ENCODE measurements around the gene RUFY3. TPM values are rescaled to one million over a fixed set of nuclear protein-coding genes. Genes with fewer than 3 reads are reported as not detected.

Gene RUFY3
- total and polyA plus RNA-seq, 9 of the 15 experiments (the other 6 are each of a cell fraction or from before 2014, with no cell fraction given): 4.2 to 31.1 (median 21.5) TPM

DNA sequence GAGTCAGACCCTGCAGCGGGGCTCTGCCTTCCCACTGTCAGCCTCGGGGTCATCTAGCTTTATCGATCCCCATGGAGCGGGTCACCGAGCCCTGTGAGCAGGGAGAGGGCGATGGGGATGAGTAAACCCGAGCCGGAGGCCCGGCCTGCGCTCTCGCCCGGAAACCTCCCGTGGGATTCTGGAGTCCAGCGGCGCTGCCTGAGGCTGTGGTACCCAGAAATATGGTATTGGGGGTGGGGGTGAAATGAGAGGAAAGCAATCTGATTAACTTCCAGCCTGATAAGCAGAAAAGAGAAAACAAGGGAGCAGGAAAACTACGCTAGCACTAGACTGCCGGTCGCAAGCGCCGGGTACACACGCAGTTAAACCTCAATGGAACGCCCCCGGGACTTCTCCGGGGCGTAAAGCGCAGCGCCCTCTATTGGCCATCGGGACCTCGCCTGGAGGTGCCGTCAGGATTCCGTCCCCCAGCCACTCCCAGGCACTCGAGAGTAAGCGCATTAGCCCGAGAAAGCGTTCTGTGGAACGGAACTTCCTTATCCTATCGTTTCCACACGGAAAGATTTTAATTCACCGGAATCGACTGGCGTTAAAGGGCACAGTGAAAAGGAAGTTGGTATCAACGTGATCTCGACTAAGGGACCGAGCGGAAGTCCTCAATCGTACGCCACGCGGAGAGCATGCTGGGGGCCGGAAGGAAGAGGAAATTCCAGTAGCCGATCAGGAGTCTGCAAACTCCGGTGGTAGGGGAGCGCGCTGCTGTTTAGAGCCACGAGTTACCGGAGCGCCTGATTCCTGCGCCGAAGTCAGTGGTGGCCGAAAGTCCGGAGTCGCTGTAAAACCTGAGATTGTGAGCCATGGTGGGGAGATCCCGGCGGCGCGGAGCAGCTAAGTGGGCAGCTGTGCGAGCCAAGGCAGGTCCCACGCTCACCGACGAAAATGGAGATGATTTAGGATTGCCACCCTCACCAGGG lies 33.7 kb upstream of the RUFY3 start, which contains the start of gene UTP3 (continued):
- TF ChIP-seq, protein P1, sequence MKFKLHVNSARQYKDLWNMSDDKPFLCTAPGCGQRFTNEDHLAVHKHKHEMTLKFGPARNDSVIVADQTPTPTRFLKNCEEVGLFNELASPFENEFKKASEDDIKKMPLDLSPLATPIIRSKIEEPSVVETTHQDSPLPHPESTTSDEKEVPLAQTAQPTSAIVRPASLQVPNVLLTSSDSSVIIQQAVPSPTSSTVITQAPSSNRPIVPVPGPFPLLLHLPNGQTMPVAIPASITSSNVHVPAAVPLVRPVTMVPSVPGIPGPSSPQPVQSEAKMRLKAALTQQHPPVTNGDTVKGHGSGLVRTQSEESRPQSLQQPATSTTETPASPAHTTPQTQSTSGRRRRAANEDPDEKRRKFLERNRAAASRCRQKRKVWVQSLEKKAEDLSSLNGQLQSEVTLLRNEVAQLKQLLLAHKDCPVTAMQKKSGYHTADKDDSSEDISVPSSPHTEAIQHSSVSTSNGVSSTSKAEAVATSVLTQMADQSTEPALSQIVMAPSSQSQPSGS (CRISPR knock-in tag; IDR thresholded peaks at IDR 0.05): no peak
- TF ChIP-seq, protein P2, sequence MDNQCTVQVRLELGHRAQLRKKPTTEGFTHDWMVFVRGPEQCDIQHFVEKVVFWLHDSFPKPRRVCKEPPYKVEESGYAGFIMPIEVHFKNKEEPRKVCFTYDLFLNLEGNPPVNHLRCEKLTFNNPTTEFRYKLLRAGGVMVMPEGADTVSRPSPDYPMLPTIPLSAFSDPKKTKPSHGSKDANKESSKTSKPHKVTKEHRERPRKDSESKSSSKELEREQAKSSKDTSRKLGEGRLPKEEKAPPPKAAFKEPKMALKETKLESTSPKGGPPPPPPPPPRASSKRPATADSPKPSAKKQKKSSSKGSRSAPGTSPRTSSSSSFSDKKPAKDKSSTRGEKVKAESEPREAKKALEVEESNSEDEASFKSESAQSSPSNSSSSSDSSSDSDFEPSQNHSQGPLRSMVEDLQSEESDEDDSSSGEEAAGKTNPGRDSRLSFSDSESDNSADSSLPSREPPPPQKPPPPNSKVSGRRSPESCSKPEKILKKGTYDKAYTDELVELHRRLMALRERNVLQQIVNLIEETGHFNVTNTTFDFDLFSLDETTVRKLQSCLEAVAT (IDR thresholded peaks at IDR 0.05): peak in 1 of 2 experiments; percentile 72; a peak in 1 of 4 replicates
- TF ChIP-seq TCF3 (CRISPR knock-in tag; IDR thresholded peaks at IDR 0.05): peak; percentile 54
- TF ChIP-seq ZNF644 (tag; IDR thresholded peaks at IDR 0.05; ENCODE audit: low read depth): peak; percentile 35; the same call in 1 of the 2 replicates
- no peak for TF ChIP-seq NR2F6 (CRISPR knock-in tag; IDR thresholded peaks at IDR 0.05)
- TF ChIP-seq XRCC5 (IDR thresholded peaks at IDR 0.05; ENCODE audit: low read depth, low read length): peak; percentile 99
- TF ChIP-seq, protein P3, sequence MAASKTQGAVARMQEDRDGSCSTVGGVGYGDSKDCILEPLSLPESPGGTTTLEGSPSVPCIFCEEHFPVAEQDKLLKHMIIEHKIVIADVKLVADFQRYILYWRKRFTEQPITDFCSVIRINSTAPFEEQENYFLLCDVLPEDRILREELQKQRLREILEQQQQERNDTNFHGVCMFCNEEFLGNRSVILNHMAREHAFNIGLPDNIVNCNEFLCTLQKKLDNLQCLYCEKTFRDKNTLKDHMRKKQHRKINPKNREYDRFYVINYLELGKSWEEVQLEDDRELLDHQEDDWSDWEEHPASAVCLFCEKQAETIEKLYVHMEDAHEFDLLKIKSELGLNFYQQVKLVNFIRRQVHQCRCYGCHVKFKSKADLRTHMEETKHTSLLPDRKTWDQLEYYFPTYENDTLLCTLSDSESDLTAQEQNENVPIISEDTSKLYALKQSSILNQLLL (CRISPR knock-in tag; IDR thresholded peaks at IDR 0.05; ENCODE audit: borderline replicate concordance): no peak
- no peak for TF ChIP-seq ZFP30 (CRISPR knock-in tag; IDR thresholded peaks at IDR 0.05; ENCODE audit: borderline replicate concordance)
- no peak for TF ChIP-seq GATAD2A (IDR thresholded peaks at IDR 0.05)
- TF ChIP-seq, protein P4, sequence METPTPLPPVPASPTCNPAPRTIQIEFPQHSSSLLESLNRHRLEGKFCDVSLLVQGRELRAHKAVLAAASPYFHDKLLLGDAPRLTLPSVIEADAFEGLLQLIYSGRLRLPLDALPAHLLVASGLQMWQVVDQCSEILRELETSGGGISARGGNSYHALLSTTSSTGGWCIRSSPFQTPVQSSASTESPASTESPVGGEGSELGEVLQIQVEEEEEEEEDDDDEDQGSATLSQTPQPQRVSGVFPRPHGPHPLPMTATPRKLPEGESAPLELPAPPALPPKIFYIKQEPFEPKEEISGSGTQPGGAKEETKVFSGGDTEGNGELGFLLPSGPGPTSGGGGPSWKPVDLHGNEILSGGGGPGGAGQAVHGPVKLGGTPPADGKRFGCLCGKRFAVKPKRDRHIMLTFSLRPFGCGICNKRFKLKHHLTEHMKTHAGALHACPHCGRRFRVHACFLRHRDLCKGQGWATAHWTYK (CRISPR knock-in tag; IDR thresholded peaks at IDR 0.05): no peak
- TF ChIP-seq PURB (CRISPR knock-in tag; IDR thresholded peaks at IDR 0.05; ENCODE audit: low read depth): no peak
- TF ChIP-seq HCFC1 (IDR thresholded peaks at IDR 0.05; ENCODE audit: low read depth, low read length): peak; percentile 88
- no peak for TF ChIP-seq DNMT1 (IDR thresholded peaks at IDR 0.05)
- TF ChIP-seq NEUROD1 (IDR thresholded peaks at IDR 0.05; ENCODE audit: borderline replicate concordance, low read depth, low read length, partially characterized antibody): peak; percentile 80
- peak; percentile 72; the same call in 1 of the 2 replicates for TF ChIP-seq MXI1 (IDR thresholded peaks at IDR 0.05; ENCODE audit: low read depth, low read length)
- no peak for TF ChIP-seq ZZZ3 (IDR thresholded peaks at IDR 0.05)
- no peak for TF ChIP-seq ZSCAN29 (IDR thresholded peaks at IDR 0.05)
- TF ChIP-seq L3MBTL2 (IDR thresholded peaks at IDR 0.05): peak; percentile 91
- TF ChIP-seq CREBBP (IDR thresholded peaks at IDR 0.05; ENCODE audit: low read depth, low read length): no peak
- TF ChIP-seq ZC3H8 (IDR thresholded peaks at IDR 0.05): peak; percentile 81; the same call in 1 of the 2 replicates
- TF ChIP-seq SREBF2 (CRISPR knock-in tag; IDR thresholded peaks at IDR 0.05): no peak
- no peak for TF ChIP-seq ZNF77 (CRISPR knock-in tag; IDR thresholded peaks at IDR 0.05)
- TF ChIP-seq ZKSCAN1 (IDR thresholded peaks at IDR 0.05; ENCODE audit: low read depth, low read length): no peak; the same call in none of the 2 replicates
- TF ChIP-seq ZNF445 (CRISPR knock-in tag; IDR thresholded peaks at IDR 0.05; ENCODE audit: low read depth): no peak; the same call in 1 of the 2 replicates
- no peak for TF ChIP-seq SNRNP70 (optimal IDR thresholded peaks at IDR 0.05; ENCODE audit: low read depth, low read length)

Data from K562 (cell line).